NCI-H2081 treated with DMSO at 0.1 percent for 48 hours (cell line): Measurements from ENCODE around the gene PAX1.

Experiments used
- DNase-seq: peaks from one replicate; lab custom pipeline; 2025; lab: John Stamatoyannopoulos, UW

Gene PAX1

DNA sequence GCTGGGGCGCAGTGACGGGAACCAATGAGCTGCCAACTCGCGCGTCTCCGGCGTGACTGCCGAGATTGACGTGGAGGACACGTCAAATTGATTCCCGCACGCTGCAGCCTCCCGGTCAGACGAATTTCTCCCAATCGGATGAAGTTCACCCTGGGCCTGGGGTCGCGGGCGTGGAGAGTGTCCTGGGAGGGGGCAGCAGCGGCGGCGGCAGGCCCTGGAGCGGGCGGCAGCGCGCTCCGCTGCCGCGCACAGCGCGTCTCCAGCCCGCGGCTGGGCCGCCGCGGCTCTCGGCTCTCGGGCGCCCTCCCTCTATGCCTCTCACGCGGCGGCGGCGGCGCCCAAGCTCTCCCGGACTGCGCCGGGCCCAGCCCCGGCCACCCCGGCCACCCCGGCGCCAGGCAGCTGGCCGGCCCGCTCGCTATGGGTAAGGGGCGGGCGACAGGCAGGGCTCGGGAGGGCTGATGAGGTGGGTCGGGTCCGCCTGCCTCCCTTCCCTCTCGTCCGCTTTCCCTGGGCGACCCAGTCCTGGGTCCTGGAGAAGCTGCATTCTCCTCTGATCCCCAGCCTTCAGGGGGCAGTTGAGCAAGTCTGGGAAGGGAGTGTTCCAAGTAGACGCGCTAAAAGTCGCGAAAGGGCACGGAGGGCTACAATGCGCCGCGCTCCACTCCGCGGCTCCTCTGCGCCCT, at the start of gene PAX1:
TSS of gene PAX1 (plus strand) at position 90 of the 686 bp plus-strand sequence. CDS start at position 139, 49 bp downstream.
- DNase-seq, result no peak

DNA sequence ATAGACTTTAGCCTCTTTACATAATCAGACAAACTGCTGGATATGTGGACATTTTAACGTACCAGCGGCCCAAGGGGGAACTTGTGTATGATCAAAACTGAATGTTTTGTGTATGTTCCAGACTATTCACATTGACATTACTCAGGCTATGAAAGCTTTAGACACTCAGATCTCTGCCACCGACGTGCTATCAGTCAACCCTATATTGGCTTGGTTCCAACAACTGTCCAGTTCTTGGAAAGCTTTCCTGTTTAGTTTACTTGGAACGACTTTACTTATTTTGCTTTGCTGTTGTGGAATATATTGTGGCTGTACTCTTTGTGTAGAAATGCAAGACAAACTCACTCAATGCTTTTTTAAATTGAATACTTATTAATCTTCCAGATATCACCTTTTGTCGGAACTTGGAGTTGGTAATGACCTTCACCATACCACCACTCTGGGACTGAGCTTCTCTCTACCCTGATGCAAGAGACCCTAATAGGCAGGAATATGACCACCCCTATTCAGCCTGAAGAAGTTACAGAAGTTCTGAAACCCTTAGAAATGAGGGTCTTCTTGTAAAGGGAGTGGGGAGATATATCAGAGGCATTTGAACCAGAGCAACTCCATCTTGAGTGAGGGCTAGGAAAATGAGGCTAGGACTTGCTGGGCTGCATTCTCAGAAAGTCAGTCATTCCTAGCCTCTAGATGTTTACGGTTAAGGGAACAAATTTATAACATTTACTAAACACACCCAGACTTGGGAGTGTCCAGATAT, 49.0 kb upstream of the PAX1 start:
- DNase-seq, result no peak

DNA sequence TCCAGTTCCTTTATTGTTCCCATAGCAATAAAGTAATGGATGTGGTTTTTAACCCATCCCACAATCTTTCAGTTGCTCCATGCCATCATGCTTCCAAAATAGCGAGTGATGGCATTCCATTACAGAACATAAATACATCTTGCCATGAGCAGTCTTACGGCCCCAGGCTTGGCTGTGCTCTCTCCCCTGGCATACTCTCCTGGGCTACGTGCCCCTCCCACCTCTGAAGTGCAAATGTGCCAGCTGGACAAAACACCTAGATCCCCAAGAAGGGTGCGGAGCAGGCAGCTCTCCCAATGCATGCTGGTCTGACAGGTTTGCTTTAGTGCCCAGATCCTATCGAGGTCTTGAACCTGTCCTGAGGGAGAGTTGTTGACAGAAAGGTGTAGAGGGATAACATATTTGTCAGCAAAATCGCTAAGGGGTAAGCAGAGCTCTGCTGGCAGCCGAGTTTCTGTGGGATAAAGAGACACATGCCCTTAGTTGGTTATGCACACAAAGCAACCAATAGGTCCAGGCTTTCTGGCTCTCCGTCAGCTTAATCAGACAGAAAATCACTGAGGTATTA, 43.9 kb upstream of the PAX1 start:
- no peak for DNase-seq

DNA sequence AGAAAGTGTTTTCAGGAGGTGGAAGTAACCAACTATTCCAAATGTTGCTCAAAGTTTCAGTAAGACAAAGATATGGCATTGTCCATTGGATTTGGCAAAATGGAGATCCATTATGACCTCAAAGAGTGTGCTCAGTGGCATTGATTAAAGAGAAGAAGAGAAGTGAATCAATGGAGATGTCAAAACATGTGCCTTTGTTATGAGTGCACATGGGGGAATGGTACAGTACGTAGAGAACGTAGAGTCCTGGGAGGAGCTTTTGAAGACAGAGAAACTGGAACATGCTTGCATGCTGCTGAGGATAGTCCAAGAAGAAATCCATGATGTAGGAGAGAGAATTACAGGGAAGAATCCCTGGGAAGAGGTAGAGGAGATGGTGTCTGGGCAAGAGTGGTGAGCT, 42.0 kb upstream of the PAX1 start:
- no peak for DNase-seq

DNA sequence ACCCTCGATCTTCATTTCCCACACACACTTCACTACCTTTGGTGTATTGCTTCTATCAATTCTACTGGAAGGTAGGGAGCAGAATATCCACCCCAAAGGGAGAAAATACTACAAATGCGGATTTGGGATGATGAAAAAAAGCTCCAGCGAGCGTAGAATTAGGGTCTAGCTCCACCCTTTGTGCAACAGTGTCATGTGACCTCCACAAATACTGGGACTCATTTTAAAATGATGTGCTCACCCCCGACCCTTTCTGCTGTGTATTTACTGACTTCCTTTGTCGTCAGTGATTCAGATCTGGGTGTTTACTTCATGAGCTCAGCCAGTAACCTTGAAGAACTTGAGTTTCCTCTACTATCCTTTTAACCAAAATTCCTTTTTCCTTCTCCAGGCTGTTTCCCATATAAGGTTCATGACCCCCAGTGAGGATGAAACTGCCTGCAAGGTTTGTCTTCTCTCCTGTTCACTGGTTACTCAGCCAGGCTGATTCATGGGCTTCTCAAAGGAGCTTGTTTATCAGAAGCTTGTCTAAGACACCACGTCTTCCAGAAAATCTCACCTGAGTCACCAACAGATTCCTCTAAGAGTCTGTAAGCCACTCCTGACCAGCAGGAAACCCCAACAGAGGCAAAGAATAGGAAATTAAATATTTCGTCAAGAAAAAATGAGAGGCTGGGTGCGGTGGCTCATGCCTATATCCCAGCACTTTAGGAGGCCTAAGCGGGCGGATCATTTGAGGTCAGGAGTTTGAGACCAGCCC, 39.6 kb upstream of the PAX1 start:
- DNase-seq, result no peak

DNA sequence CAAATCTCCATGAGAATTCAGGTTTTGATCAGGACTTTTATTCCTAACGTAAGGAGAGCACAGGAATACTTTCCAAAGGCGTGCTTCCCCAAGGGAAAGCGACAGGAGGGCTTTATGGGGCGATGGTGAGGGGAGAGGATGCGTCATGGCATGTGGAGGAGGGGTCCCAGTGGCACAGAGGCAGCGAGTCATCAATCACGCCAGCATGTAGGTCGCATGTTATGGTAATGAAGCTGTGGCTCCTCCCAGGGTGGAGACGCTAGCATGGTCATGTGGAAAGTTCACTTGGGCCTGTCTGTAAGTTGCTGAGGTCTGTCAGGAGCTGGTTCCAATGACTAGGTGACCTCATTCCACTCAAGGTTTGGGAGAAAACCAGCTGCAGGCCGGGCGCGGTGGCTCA, 35.3 kb upstream of the PAX1 start:
- DNase-seq, result no peak

DNA sequence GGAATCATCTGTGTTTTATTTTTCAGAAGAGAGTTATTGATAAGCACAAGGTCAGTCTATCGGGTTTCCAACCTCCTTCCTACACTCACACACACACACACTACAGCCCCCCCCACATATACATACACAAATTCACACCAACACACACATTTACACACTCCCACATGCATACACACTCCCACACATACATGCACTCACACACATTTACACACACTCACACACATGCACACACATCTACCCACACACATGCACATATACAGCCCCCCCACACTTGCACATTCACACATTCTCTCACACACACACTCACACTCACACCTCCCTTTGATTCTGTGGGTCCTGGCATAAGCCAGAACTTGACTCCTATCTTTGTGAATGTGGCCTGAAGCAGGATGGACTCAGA, 34.5 kb upstream of the PAX1 start:
- no peak for DNase-seq

DNA sequence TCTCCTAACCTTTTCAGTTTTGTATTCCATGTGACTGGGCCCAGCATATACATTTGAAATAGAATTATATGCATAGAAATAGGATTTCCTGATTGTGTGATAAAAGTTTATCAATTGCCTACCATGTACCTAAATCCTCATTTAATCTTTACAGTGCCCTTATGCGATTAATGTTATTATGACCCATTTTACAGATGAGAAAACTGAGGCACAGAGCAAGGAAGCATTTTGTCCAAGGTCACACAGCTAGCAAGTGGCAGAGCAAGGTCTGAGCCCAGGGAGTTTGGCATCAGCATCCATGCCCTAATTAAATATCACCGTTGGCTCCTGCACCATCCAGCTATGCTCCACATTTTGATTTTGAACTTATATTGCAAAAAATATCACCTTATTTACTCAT, 28.2 kb upstream of the PAX1 start:
- DNase-seq, result no peak

DNA sequence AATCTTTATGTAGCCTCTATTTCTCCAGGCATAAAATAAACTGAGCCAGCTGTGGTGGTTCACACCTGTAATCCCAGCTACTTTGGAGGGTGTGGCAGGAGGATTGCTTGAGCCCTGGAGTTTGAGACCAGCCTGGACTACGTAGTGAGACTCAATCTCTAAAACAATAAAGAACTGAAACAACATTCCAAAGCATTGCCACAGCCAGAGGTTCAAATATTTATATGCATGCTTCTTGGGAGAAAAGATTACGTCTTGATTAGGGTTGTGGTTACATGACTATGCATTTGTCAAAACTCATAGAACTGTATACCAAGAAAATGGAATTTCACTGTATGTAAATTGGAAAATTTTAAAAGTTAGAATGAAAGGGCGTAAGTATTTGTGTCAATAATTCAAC, 27.7 kb upstream of the PAX1 start:
- DNase-seq, result no peak

DNA sequence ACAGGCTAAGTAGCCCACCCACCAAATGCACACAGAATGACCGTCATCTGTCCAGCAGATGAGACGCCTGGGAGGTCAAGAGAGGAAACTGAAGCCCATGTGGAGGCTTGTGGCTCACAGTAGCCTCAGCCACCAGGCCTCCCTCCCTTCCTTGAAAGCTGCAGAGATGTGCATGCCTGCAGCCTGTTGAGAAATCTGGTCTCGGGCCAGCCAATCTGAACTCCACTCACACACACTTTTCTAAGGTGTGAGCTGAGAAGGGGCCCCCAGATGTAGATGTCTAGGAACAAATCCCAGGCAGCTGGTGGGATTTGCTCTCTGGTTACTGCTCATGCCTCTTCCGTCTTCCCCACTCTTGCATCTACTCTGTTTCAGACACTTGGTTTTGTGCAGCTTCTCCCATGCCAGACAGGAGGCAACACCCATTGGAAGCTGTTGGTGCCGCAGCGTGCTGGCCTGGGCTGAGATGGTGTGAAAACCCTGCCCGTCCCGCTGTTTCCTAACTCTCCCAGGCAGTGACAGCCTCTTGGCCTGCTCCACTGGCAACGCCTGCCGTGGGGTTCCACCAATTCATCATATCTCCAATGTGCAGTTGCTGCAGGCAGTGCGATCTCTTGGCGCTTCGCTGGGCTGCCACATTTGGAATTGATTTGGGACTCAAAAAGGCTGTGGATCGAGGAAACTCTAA, 24.1 kb upstream of the PAX1 start:
- DNase-seq, result no peak

DNA sequence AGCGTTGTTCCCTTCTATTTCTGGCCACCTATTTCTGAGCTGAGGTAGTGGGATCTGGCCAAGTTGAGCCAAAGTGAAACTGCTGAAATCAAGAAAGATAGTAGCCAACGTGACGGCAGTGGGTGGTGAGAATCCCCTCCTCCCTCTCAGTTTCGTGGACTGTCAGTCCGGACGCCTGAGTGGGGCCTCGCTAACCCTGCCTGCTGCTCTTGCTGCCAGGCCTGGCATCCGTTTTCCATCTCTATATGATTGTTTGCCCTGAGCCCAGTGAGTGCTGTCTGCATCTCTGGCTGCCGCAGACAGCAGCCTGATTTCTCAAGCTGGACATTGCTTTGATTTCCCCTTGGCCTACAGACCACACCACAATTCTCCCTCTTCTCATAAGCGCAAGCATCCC, 23.5 kb upstream of the PAX1 start:
- DNase-seq, result no peak

DNA sequence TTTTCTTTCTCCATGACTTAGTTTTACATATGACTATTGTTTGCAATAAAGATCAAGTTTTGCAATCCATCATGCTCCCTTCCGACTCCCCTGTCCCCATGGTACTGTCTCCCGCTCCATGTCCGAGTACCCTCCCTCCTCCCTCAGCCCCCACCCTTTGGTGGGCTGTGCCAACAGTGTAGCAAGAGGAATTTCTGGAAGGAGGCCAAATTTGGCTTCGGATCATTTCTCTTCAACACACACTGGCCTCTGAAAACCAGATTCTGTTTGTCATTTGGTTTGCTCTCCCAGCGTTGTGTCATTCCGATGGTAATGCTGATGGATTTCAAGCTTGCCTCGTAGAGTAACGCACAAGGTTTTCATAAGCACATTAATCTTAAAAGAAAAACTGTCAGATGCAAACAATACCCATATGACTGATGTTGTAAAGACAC, 22.9 kb upstream of the PAX1 start:
- peak; percentile 6 for DNase-seq

DNA sequence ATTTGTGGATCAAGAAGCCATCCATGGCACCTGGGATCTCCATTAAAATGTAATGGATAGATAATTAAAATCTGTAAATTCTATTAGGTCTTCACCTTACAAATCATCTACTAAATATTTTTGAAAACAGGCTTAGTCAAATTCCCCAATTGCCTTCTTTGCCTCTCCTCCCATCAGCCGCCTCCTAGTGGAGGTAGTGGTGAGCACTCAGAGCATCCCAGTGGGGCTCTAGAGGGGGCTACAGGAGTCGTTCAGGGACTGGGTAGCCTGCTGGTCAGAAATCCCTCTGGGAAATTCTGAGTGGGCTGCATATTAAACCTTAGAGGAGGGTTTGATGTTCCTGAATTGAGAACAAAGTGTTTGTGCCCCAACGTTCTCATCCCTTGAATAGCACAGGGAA, 20.8 kb upstream of the PAX1 start:
- DNase-seq, result no peak

DNA sequence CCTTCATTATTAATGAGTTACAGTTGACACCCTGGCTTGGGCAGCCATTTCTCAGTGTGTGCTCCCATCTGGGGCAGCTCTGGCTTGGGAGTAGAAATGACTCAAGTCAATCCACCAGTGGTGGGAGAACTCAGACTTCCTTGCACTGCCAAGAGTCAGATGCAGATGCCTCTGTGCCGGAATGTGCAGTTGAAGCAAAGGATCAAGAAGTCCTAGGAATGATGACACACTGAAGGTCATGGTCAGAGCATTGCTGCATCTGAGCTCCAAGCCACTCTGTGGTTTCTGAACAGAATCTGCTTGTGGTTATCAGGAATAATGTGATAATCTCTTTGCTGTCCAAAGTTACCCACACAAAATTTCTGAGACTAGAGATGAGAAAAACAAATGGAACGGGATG, 19.5 kb upstream of the PAX1 start:
- no peak for DNase-seq

DNA sequence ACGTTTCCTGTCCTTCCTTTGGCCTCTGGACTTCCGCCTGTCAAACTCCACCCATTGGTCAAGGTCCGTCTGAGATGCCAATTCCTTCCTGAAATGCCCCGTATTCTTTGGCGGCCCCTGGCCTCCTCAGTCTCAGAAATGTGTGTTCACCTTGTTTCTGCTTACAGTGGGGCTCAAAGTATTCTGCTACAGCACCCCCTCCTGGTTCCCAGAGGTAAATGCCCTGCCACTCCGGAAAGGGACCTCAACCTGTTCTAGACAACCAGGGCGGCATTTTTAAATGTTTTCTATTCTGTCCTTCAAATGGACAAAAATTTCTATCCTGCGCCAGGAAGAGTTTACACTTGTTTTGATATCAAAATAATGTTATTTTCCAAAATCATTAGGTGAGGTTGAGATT, 12.1 kb upstream of the PAX1 start:
- DNase-seq, result no peak

DNA sequence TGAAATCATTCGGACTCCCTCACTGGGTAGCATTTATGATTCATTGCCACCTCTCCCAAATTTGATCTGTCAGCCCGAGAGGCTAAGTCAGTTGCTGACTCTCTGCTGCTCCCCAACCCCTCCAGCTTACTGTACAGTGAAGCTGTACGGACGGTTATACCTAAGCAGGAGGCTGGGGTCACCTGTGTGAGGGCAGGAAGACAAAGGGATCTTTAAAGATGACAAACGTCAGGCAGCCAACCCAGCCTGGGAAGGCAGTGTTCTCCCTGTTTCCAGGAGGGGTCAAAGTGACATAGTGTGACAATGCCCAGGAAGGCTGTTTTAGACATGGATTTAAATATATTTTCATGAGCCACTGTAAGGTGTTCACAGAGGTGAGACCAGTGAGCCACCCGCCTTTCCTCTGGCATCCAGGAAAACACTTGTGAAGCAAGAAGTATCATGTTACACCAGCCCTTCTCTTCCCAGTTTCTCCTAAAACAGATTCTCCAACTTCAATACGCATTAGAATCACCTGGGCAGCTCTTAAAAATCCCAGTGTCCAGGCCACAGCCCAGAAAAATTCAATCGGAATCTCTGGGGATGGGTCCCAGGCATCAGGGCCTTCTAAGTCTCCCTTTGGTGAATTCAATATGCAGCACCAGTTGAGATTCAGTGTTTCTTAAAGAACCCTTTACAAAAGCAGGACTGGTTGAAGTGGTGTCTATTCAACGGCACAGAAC, 6.8 kb upstream of the PAX1 start:
- DNase-seq, result no peak

DNA sequence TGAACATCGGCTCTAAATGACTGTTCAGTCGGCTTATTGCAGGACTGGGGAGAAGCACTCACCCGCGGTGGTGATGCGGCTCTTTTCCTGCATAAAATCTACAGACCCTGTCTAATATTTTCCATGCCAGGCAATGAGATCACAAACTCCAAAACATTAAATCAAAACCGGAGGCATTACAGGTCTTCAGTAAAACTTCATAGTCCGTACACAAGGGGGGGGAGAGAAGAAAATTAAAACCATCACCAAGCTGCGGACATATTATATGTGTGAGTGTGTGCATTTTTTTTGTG, 6.3 kb upstream of the PAX1 start:
- no peak for DNase-seq

DNA sequence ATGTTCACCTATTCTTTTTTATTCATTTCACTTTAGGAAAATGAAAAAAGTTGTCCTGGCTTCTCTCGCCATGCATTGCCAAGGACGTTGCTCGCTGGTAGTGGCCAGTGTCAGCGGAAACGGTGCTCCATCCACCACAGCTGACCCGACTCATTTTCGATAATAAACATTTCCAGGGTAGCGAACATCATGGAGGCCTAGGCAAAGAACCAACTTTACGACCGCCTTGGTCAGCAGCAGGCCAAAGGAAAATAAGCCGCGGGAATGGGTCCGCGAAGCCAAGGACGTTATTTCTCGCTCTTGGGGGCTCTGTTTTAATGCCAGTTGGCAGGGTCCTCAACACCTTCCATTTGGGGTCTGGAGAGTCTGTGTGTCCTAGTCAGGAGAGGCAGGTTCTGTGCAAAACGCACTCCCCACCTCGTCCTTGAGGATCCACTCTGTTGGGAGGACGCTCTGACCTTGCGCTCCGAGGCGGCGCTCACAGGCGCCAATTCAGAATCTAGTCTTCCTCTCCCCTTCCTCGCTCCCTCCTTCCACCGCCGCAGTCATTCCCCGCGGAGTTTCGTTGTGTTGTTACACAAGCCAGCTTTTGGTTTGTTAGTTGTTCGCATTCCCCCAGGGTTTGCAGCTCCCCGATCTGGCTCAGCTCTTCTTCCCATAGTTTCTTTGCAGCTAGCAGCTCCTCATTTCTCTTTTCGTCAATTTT, 4.1 kb upstream of the PAX1 start:
- DNase-seq, result no peak

DNA sequence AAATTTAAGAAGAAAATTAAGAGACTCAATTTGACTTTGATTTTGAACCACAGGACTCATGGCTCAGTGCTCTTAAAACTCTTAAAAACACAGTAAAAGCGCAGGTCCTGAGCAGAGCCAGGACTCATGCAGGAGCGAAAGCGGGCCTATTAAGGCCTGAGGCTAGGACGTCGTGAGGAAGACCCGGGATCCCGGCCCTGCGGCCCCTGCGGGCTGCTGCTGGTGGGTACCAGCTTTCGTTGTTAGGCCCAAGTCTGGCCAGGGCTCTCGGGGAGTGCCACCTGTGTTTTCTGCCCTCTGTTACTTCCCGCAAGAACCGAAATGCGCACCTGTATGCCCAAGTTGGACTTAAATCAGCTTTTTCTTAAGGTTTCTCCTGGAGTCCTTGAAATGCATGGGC, 3.4 kb upstream of the PAX1 start:
- no peak for DNase-seq

DNA sequence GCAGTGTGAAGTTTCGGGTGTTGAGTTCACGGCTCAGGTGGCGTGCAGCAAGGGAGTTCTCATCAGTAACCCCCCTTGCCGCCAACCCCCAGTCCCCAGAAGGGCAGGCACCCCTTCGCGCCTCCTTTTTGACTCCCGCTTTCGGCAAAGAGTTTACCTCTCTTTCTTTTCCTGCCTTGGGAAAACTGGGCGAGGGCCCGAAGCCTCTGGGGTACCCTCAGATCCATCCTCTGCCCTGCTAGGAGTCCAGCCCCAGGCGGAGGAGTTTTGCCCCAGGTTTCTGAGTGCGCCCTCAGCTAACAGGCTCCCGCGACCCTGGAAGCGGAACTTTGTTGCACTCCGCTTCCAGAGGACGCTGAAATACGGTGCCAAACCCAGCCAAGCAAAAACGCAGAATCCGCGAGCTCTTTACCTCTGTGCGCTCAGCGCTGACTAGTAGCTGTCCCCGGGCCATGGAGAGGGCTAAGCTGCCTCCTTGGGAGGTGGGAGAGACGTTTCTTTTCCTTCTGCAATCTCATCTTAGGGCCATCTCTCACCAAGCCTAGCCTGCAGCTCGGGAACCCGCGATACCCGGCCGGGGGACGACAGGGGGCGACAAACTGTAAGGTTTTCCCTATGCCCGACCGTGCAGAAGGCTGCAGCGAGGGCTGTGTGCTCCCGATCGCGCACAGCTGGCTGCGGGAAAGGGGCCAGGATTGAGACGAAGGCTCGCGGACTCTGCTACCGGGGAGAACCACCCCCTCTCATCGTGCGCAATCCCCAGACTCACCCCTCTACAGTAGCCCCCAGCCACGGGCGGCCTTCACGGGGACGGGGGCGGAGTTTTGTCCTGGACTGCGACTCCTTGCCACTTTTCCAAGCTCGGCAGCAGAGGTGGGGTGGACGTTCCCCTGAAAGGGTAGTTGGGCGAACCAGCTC, 2.7 kb upstream of the PAX1 start:
- DNase-seq, result no peak
